ENCODE results near the gene PRMT6.

Gene PRMT6

DNA sequence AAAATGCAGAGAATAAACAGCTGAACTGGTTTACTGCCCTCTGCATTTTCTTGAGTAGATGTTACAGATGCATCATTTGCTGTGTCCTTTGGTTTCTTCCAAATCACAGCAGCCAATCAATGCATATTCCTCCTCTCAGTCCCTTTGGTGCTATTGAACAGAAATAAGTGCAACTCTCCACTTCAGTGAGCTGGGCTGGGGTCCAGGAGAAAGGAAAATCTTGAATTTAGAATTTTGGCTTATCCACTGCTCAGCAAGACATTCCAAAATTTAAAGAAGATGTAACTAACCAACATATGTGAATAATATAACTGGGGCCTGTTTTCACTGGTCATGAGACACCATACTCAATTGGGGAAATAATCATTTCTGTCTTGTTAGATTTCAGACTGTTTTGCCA, 39.2 kb downstream of the PRMT6 start:
- DNase-seq, result no peak

DNA sequence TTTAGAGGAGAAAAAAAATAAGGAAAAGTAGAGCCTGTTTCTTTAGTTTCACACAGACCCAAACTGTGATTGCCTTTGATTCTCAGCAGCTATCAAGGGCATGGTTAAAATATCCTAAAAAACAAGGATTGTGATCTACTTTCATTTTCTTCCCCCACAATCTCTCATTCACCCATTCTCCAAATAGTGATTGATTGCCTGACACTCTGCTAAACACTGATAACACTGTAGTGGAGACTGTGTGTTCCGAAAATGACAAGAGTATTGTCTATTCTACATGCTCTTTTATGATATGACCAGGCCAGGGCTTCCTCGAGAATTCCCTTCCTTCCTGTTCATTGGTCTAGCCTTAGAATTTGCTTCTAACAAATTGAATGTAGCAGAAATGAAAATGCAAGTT, 40.2 kb downstream of the PRMT6 start:
- no peak for DNase-seq

DNA sequence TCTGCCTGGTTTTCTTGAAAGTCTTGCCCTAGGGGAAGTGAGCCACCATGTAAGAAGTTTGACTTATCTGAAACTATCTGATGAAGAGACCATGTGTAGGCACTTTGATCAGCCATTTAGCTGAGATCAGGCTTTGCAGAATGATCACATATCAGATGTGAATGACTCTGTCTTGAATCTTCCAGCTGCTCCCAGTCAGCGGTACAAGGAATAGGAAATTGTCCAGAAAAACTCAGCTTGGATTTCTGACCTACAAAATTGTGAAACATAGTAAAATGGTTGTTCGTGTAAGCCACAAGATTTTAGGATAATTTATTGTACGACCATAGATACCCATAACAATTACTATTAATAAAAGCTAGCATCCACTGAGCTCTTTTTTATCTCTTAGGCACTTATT, 42.5 kb downstream of the PRMT6 start:
- DNase-seq, result no peak

DNA sequence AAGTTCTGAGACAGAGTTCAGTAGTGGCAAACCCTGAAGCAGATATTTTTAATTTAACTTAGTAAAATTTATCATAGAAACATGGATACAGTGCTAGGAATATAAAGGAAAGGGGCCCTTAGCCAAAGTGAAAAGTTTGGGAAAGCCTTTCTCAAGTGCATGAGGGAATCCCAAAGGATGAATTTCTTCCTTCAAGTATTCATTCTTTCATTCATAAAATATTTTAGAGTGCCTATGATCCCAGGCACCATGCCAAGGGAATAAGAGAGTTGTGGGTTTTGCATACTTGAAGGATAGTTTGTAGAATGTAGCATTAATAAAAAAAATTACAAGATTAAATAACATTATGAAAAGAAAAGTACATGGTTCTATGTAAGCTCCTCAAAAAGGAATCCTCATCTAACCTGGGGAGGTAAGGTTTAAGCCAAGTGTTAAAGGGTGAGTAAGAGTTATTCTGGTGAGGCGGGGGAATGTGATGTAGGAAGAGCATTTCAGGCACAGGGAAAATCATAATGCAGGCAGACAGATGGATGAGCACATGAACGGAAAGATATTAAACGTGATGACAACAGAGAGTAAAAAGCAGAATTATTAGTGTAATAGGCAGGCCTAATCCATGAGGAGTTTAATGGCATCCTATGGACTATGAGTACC, 44.0 kb downstream of the PRMT6 start:
- no peak for DNase-seq

DNA sequence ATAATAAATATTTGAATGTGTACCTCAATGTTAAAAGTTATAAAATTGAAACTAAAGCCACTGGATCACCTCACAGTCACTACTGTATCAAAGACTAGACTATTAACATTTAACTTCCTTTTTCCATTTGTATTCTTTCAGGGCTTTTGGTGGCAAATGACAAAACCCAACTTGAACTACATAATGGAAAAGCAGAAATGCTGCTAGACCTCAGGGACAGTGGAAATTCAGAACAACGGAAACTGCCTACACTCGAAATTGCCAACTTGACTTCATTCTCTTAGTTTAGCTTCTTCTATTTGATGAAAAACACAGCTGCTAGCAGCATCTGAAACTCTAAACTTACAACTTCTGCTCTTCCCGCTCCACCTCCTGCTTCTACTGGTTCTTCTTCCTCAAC, 49.4 kb downstream of the PRMT6 start:
- DNase-seq, result no peak
